HUES48 (cell line): ENCODE data around the gene PAX5.
"Not testable (repeated sequence)": the region's sequence is repeated elsewhere in the genome, so short reads cannot be mapped to it uniquely, and the experiment has no call there.

ENCODE experiments used
- H3K27ac ChIP-seq: one replicate; pipeline ENCODE4 v1.7.0; 2013; ENCODE audit warnings: low read depth, low read length, inconsistent platforms
- H3K27me3 ChIP-seq: 2 replicates; pipeline ENCODE4 v1.6.1; 2013; ENCODE audit warnings: mild to moderate bottlenecking, low read length; ENCODE audit not compliant: control insufficient read depth, insufficient read depth
- H3K36me3 ChIP-seq: 2 replicates; pipeline ENCODE4 v1.6.1; 2013; ENCODE audit warnings: low read length; ENCODE audit not compliant: control insufficient read depth, insufficient read depth
- H3K4me1 ChIP-seq: 2 replicates; pipeline ENCODE4 v1.6.1; 2013; ENCODE audit warnings: mild to moderate bottlenecking, low read length; ENCODE audit not compliant: control insufficient read depth, insufficient read depth
- H3K4me3 ChIP-seq: 2 replicates; pipeline ENCODE4 v1.5.1; 2013; ENCODE audit warnings: mild to moderate bottlenecking, low read depth, low read length
- H3K9ac ChIP-seq: 2 replicates; pipeline ENCODE4 v1.6.1; 2013; ENCODE audit warnings: mild to moderate bottlenecking, low read depth, low read length, moderate library complexity
- H3K9me3 ChIP-seq: 2 replicates; pipeline ENCODE4 v1.6.1; 2013; ENCODE audit warnings: low read length; ENCODE audit not compliant: control insufficient read depth, insufficient read depth

PAX5 gene

GRCh38 chr9:37033682-37034304, at the start of gene PAX5:
Gene PAX5, minus strand, starts transcription at chr9:37034268. Its CDS starts 237 bp downstream, at chr9:37034031.
- Histone ChIP-seq H3K27ac (peak within 1 kb of the TSS; percentile 30), H3K9me3 (no peaks in the 10 kb centered on the region), H3K36me3 (no peaks in the 10 kb centered on the region), H3K4me1 (peaks cover 33% of the 10 kb centered on the region), H3K9ac (no peak within 1 kb of the TSS), H3K27me3 (peaks cover 100% of the 10 kb centered on the region), H3K4me3 (peak within 1 kb of the TSS; percentile 58)

- no peaks in the 10 kb centered on the region for H3K4me1 ChIP-seq
- H3K9me3 ChIP-seq, result no peaks in the 10 kb centered on the region
- peaks cover 23% of the 10 kb centered on the region for H3K36me3 ChIP-seq
- no peak overlapping the region for H3K4me3 ChIP-seq
- H3K27ac ChIP-seq, result no peak overlapping the region
- H3K9ac ChIP-seq, result no peak overlapping the region
- peaks cover 6% of the 10 kb centered on the region for H3K27me3 ChIP-seq
These were observed 49.6 kb upstream of the PAX5 start for GRCh38 chr9:37083654-37084053.

DNA sequence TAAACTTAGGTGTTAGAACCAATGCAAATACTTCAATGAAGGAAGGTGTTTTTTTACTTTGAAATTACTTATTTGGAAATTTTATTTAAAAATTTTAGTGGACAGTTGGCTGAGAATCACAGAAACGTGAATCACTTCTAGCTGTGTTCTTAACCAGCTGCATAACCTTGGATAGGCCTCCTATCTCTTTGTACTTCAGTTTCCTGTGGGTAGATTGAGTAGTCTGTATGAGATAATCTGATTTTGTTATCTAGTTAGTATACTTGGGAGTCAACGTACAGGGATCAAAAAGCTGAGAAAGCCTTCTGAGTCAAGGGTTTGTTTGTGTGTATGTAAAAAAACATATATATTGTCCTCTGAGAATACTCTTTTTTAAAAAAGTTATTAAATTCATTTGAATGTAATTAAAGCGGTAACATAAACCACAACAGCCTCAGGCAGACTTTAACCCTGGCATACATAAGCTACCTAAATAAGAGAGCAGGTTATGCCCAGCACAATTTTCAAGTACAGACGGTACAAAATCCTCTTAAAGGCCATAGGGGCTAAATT, 48.2 kb upstream of the PAX5 start:
- H3K27ac ChIP-seq, result no peak overlapping the region
- peaks cover 10% of the 10 kb centered on the region for H3K27me3 ChIP-seq
- no peak overlapping the region for H3K4me3 ChIP-seq
- H3K4me1 ChIP-seq, result no peaks in the 10 kb centered on the region
- no peak overlapping the region for H3K9ac ChIP-seq
- H3K36me3 ChIP-seq, result peaks cover 12% of the 10 kb centered on the region
- H3K9me3 ChIP-seq, result no peaks in the 10 kb centered on the region

DNA sequence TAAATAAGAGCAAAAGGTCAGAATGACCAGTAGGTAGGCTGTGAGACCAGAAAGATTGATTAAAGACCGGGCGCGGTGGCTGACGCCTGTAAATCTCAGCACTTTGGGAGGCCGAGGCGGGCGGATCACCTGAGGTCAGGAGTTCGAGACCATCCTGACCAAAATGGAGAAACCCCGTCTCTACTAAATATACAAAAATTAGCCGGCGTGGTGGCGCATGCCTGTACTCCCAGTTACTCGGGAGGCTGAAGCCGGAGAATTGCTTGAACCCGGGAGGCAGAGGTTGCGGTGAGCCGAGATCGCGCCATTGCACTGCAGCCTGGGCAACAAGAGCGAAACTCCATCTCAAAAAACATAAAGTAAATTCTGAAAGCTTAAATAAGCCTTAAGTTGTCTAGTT, 47.4 kb upstream of the PAX5 start:
- not testable (repeated sequence) for H3K27ac ChIP-seq, H3K36me3 ChIP-seq, H3K4me3 ChIP-seq, H3K27me3 ChIP-seq, H3K9ac ChIP-seq, H3K9me3 ChIP-seq, H3K4me1 ChIP-seq

DNA sequence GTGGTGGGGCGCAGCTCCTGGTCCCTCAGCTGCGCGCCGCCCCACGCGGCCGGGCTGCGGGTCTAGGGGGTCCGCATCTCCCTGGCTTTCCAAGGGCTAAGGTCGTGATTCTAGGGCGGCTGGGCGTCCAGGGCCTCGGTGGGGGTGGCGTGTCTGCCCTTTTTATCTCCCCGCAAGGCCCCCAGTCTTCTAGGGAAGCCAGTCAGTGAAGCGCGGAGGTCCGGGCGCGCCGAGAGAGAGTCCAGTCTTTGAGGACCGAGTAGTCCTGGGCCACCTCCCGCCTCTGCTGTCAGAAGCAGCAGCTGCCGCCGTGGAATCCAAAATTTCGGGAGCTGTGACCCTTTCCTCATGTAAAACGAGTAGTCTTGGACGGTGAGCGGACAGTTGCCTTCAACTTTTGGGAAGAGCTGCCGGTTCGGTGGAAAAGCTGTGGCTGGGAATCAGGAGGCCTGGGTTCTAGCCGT, 46.1 kb upstream of the PAX5 start:
- H3K36me3 ChIP-seq, H3K27me3 ChIP-seq, H3K4me1 ChIP-seq, H3K9me3 ChIP-seq: not testable (repeated sequence)
- Histone ChIP-seq H3K4me3 (peak overlapping the region; percentile 88), H3K27ac (peak overlapping the region; percentile 82), H3K9ac (peak overlapping the region; percentile 69)

DNA sequence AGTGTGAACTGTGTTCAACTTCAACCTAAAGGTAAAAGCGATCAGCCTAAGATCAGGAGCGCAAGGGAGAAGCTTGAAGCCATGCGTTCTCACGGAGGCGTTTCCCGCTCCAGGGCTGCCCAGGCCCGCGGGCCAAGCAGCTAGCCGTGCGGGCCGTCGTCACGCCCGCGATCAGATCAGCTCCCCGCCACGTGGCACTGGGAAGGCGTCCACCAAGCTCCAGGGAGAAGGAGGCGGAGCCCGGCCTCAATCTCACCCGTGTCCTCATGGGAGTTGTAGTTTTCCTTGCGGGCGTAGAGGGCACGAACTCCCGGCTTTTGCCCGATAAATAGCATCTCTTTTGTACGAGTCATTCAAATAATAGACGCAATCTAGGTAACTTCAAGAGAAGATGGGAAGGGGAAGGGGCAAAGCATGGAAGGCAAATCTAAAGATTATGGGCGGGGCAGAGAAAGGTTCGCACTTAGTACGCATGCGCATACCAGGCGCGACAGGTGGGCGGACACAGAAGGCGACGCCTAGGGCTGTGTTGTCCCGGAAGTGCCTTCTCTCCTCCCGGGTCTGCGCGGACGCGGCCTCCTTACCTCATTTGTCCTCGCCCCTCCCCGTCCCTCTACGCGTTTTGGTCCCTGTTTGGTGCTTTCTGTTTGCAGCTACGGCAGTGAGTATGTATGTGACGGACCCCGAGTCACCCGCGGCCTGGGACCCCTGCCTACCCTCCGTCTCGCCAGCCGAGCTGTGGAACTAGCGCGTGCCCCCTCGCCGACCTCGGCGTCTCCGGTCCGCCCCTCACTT, 45.5 kb upstream of the PAX5 start:
- Histone ChIP-seq H3K27me3 (peaks cover 10% of the 10 kb centered on the region), H3K4me1 (no peaks in the 10 kb centered on the region), H3K36me3 (no peaks in the 10 kb centered on the region), H3K9ac (peak overlapping the region; percentile 69), H3K4me3 (peak overlapping the region; percentile 88), H3K9me3 (no peaks in the 10 kb centered on the region), H3K27ac (peak overlapping the region; percentile 82)

DNA sequence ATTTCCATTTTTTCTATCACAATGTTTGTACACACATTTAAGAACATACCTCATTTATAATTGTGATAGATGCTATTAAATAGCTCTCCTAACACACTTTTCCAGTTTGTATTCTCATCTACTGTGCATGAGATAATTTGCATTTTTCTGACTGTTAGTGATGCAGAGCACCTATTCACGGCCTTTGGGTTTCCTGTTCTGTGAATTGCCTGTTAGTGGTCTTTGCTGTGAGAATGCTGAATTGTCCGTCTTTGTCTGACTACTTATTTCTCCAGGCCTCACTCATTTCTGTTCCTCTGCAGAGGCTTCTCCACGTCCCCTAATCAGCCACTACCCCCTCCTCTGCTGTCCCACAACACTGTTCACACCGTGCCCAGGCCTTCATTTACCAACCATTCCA, 40.7 kb upstream of the PAX5 start:
- H3K9ac ChIP-seq, H3K27me3 ChIP-seq, H3K9me3 ChIP-seq, H3K4me3 ChIP-seq, H3K27ac ChIP-seq, H3K36me3 ChIP-seq, H3K4me1 ChIP-seq: not testable (repeated sequence)

GRCh38 chr9:37066139-37066725, 32.2 kb upstream of the PAX5 start:
- Histone ChIP-seq H3K36me3 (no peaks in the 10 kb centered on the region), H3K27ac (no peak overlapping the region), H3K9ac (no peak overlapping the region), H3K9me3 (no peaks in the 10 kb centered on the region), H3K27me3 (no peaks in the 10 kb centered on the region), H3K4me1 (no peaks in the 10 kb centered on the region), H3K4me3 (no peak overlapping the region)

DNA sequence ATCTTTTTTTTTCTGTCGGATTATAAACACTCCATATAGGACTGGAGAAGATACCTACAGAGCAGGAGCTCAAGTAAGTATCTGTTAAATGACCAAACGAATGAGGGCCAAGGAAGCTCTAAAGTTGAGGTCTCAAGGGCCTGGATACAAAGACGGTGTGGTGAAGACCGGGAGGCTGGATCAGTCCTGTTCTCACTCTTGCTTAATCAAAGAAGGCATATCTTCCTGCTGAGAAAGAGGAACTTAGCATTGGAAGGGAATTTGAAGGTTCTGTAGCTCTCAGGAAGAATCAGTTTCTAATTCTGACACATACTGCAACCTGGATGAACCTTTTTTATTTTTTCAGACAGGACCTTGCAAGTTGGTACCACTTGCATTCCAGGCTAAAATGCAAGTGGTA, 28.3 kb upstream of the PAX5 start:
- H3K9ac ChIP-seq, result no peak overlapping the region
- no peaks in the 10 kb centered on the region for H3K4me1 ChIP-seq
- no peaks in the 10 kb centered on the region for H3K9me3 ChIP-seq
- H3K4me3 ChIP-seq, result no peak overlapping the region
- no peak overlapping the region for H3K27ac ChIP-seq
- no peaks in the 10 kb centered on the region for H3K27me3 ChIP-seq
- H3K36me3 ChIP-seq, result no peaks in the 10 kb centered on the region

DNA sequence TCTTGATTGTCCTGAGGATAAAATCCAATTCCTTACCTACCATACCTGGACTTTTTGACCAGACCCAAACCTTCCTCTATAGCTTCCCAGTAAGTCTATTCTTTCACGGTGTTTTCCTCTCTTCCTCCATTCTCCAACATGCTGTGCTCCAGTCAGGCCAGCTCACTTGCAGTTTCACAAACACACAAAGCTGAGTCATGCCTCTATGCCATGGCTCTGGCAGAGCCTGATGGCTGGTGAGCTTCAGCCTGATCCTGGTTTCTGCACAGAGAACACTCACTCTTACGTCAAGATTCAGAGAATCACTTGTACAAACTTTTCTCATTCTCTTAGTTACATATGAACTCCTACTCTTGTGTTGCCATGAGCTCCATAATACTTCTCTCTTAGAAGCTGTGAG, 27.7 kb upstream of the PAX5 start:
- Histone ChIP-seq H3K4me1 (no peaks in the 10 kb centered on the region), H3K27ac (no peak overlapping the region), H3K9me3 (no peaks in the 10 kb centered on the region), H3K36me3 (no peaks in the 10 kb centered on the region), H3K9ac (no peak overlapping the region), H3K27me3 (no peaks in the 10 kb centered on the region), H3K4me3 (no peak overlapping the region)

- no peak overlapping the region for H3K4me3 ChIP-seq
- H3K27ac ChIP-seq, result no peak overlapping the region
- no peaks in the 10 kb centered on the region for H3K27me3 ChIP-seq
- 0 out of 2 replicates have a peak, but pooled peaks cover 4% of the 10 kb centered on the region for H3K4me1 ChIP-seq
- no peaks in the 10 kb centered on the region for H3K36me3 ChIP-seq
- H3K9ac ChIP-seq, result no peak overlapping the region
- H3K9me3 ChIP-seq, result no peaks in the 10 kb centered on the region
These were observed 26.8 kb upstream of the PAX5 start for GRCh38 chr9:37060833-37061232.
